Endothelial cell of umbilical vein (primary cell): ENCODE measurements around the gene FOXC1.

Experiments
- POLR2A ChIP-seq: IDR thresholded peaks from 2 replicates; pipeline ENCODE4 v1.6.1; 2012; ENCODE audit warnings: low read depth, mild to moderate bottlenecking, control low read depth, low read length
- TF ChIP-seq, protein P1 (sequence below), 2 donors: IDR thresholded peaks; 1 replicate in 1 of 2; 2 replicates in 1 of 2; pipeline ENCODE4 v1.5.1; 2011; ENCODE audit warnings: low read length in 2 of 2, mild to moderate bottlenecking in 2 of 2, moderate library complexity in 2 of 2, control low read depth in 1 of 2, inconsistent platforms in 1 of 2, low read depth in 1 of 2; ENCODE audit not compliant: insufficient read depth in 1 of 2; ENCODE audit errors: extremely low read depth in 1 of 2

DNA sequence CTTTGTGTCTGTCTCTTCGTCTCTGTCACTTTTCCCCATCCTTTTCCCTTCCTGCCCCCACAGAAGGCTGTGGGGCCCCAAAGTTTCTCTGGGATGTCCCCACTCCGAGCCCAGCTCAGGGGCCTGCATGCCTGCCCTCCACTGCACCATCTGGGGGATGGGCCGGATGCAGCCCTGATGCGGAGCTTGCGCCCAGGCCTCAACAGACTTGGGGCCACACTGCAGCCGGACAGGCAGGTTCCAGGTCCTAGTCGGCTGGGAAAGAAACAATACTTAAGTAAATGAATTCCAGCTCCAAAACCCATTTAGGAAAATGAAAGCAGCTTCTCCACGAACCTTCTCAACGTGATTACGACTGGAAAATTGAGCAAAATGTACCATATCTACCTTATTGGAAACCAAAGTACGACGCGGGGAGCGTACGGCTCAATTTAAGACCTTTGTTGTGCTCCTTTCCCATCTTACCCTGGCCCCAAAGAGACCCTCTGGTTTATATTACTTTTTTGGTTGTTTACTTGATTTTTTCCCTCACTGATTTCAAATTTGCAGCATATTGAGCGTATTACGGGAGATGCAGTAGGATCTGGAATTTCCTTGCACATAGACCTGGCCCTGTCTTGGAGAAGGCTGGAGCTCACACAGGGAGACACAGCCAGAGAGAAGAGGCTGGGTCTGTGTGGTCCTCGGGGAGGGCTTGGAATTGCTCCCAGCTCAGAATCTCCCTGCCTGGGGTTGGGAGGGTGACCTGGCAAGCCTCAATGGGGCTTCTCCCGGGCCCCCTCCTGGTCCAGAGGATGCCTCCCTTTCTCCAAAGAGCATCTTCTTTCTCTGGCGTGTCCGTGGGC lies 8.0 kb downstream of the FOXC1 start:
- TF ChIP-seq, protein P1, sequence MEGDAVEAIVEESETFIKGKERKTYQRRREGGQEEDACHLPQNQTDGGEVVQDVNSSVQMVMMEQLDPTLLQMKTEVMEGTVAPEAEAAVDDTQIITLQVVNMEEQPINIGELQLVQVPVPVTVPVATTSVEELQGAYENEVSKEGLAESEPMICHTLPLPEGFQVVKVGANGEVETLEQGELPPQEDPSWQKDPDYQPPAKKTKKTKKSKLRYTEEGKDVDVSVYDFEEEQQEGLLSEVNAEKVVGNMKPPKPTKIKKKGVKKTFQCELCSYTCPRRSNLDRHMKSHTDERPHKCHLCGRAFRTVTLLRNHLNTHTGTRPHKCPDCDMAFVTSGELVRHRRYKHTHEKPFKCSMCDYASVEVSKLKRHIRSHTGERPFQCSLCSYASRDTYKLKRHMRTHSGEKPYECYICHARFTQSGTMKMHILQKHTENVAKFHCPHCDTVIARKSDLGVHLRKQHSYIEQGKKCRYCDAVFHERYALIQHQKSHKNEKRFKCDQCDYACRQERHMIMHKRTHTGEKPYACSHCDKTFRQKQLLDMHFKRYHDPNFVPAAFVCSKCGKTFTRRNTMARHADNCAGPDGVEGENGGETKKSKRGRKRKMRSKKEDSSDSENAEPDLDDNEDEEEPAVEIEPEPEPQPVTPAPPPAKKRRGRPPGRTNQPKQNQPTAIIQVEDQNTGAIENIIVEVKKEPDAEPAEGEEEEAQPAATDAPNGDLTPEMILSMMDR (IDR thresholded peaks at IDR 0.05; ENCODE audit: extremely low read depth in 1 of 2, insufficient read depth in 1 of 2, low read depth in 1 of 2, low read length in 2 of 2), result no peak
- no peak for TF ChIP-seq POLR2A
